Breast epithelium (tissue), 4 donors: Measurements from ENCODE around the gene SARS1. TPM values are rescaled to one million over a fixed set of nuclear protein-coding genes. Genes with fewer than 3 reads are reported as not detected.
A peak's percentile ranks its signal among the peaks of the same experiment; 100 is the strongest.

Experiments used
- DNase-seq, 2 donors: peaks; one replicate each; pipeline ENCODE4 v3.0.0-alpha.2; 2019; ENCODE audit warnings: low spot score in 2 of 2
- H3K27ac ChIP-seq, 2 donors: fragments of 200-600 bp; sonication (generic) in 1 of 2; one replicate each; pipeline ENCODE4 v1.5.1; 2016 to 2019; ENCODE audit warnings: mild to moderate bottlenecking in 1 of 2
- H3K27me3 ChIP-seq, 2 donors: fragments of 200-600 bp; sonication (generic) in 1 of 2; one replicate each; pipeline versions ENCODE4 v1.5.1 to v1.6.0; 2017 to 2019; ENCODE audit warnings: control low read depth in 1 of 2, mild to moderate bottlenecking in 1 of 2
- H3K36me3 ChIP-seq: fragments of 200-600 bp; one replicate; pipeline ENCODE4 v1.5.1; 2019
- H3K4me1 ChIP-seq, 2 donors: fragments of 200-600 bp; sonication (generic); one replicate each; pipeline ENCODE4 v1.5.1; 2016 to 2019; ENCODE audit warnings: control low read depth in 1 of 2
- H3K4me3 ChIP-seq, 3 donors: fragments of 200-600 bp; sonication (generic); 1 replicate in 2 of 3; 2 replicates in 1 of 3; pipeline ENCODE4 v1.5.1; 2016 to 2019; ENCODE audit warnings: mild to moderate bottlenecking in 3 of 3, moderate library complexity in 2 of 3
- H3K9me3 ChIP-seq, 2 donors: fragments of 200-600 bp; sonication (generic) in 1 of 2; one replicate each; pipeline ENCODE4 v1.5.1; 2016 to 2019; ENCODE audit warnings: control low read depth in 1 of 2
- CTCF ChIP-seq, 3 donors: fragments of 450-650 bp; IDR thresholded peaks; one replicate each; pipeline ENCODE4 v1.5.1; 2016 to 2017; ENCODE audit warnings: antibody characterized with exemption in 3 of 3, mild to moderate bottlenecking in 3 of 3, moderate library complexity in 3 of 3
- POLR2A ChIP-seq: fragments of 450-650 bp; IDR thresholded peaks from one replicate; pipeline ENCODE4 v1.6.1; 2016; ENCODE audit warnings: antibody characterized with exemption, mild to moderate bottlenecking, moderate library complexity
- POLR2AphosphoS5 ChIP-seq, 3 donors: sonication (generic); formaldehyde crosslinking; IDR thresholded peaks; one replicate each; pipeline ENCODE4 v1.6.1; 2017; ENCODE audit warnings: antibody characterized with exemption in 3 of 3
- intact Hi-C: fragments of 100-400 bp; cut with DNase I; formaldehyde crosslinking; loops from one replicate; pipeline ENCODE4 v1.15.1; 2023; ENCODE audit warnings: low total_unique reads
- total RNA-seq, 3 donors: library from RNA; depleted of rRNA; stranded (reverse); fragments of >200 nt; gene quantifications; one replicate each; pipeline ENCODE4 v1.1.0, GENCODE V29; 2016

Gene SARS1
- total RNA-seq, 3 donors from 2014 or later: 146 to 172 (median 161) TPM

- H3K4me1 ChIP-seq: no peaks in the 10 kb centered on the region
- no peak for DNase-seq
- no peaks in the 10 kb centered on the region for H3K36me3 ChIP-seq
- intact Hi-C loops: no loop called here
- H3K9me3 ChIP-seq: no peaks in the 10 kb centered on the region
- H3K27ac ChIP-seq: peak overlapping the region; percentile 27 to 70
- H3K27me3 ChIP-seq: no peaks in the 10 kb centered on the region
- TF ChIP-seq POLR2A (no peak), POLR2AphosphoS5 (IDR thresholded peaks at IDR 0.05) (no peak), CTCF (IDR thresholded peaks at IDR 0.05) (no peak)
- H3K4me3 ChIP-seq: no peak overlapping the region
Measured at GRCh38 chr1:109198043-109198695, 15.5 kb upstream of the SARS1 start.

GRCh38 chr1:109198745-109199144 lies 15.0 kb upstream of the SARS1 start:
- H3K4me3 ChIP-seq: no peak overlapping the region
- H3K27ac ChIP-seq: peak overlapping the region in 1 of 2 donors; percentile 70
- H3K36me3 ChIP-seq: no peaks in the 10 kb centered on the region
- no peak for TF ChIP-seq POLR2AphosphoS5 (IDR thresholded peaks at IDR 0.05)
- TF ChIP-seq POLR2A: no peak
- TF ChIP-seq CTCF (IDR thresholded peaks at IDR 0.05): no peak
- DNase-seq: no peak
- no peaks in the 10 kb centered on the region for H3K9me3 ChIP-seq
- H3K4me1 ChIP-seq: no peaks in the 10 kb centered on the region
- H3K27me3 ChIP-seq: no peaks in the 10 kb centered on the region
- intact Hi-C loops: no loop called here

GRCh38 chr1:109199710-109200109 lies 14.0 kb upstream of the SARS1 start:
- no peaks in the 10 kb centered on the region for H3K27me3 ChIP-seq
- peak overlapping the region in 1 of 2 donors; percentile 30 for H3K27ac ChIP-seq
- no peaks in the 10 kb centered on the region for H3K4me1 ChIP-seq
- intact Hi-C loops: no loop called here
- no peaks in the 10 kb centered on the region for H3K36me3 ChIP-seq
- TF ChIP-seq CTCF (IDR thresholded peaks at IDR 0.05) (no peak), POLR2A (no peak), POLR2AphosphoS5 (IDR thresholded peaks at IDR 0.05) (no peak)
- H3K9me3 ChIP-seq: no peaks in the 10 kb centered on the region
- H3K4me3 ChIP-seq: no peak overlapping the region
- DNase-seq: no peak

GRCh38 chr1:109201123-109201703 lies 12.5 kb upstream of the SARS1 start:
- H3K36me3 ChIP-seq: no peaks in the 10 kb centered on the region

More at GRCh38 chr1:109201123-109201703, 12.5 kb upstream of the SARS1 start:
- Histone ChIP-seq H3K27ac (peak overlapping the region in 1 of 2 donors; percentile 28), H3K27me3 (no peaks in the 10 kb centered on the region), H3K4me3 (no peak overlapping the region), H3K9me3 (no peaks in the 10 kb centered on the region), H3K4me1 (no peaks in the 10 kb centered on the region)
- intact Hi-C loops: no loop called here
- no peak for DNase-seq
- no peak for TF ChIP-seq POLR2A
- peak in 2 of 3 donors; percentile 21 to 41 for TF ChIP-seq CTCF (IDR thresholded peaks at IDR 0.05)
